Forelimb muscle (tissue), 1 donor: ENCODE data around the gene GTF2H2C_2.
"Not testable (repeated sequence)": the region's sequence is repeated elsewhere in the genome, so short reads cannot be mapped to it uniquely, and the experiment has no call there.

Experiments used
- DNase-seq: peaks from one replicate; pipeline ENCODE4 v3.0.0-alpha.2; 2013; ENCODE audit warnings: low read depth

Gene GTF2H2C_2

GRCh38 chr5:70415117-70415516, at the start of gene GTF2H2C_2:
Gene GTF2H2C_2, plus strand, starts transcription at chr5:70415368.
- DNase-seq, result not testable (repeated sequence)

GRCh38 chr5:70400984-70401686, 14.0 kb upstream of the GTF2H2C_2 start:
- not testable (repeated sequence) for DNase-seq

GRCh38 chr5:70421322-70421721, 6.2 kb downstream of the GTF2H2C_2 start:
- not testable (repeated sequence) for DNase-seq

- not testable (repeated sequence) for DNase-seq
These were observed 8.0 kb downstream of the GTF2H2C_2 start for GRCh38 chr5:70423215-70423614.

- not testable (repeated sequence) for DNase-seq
These were observed 23.4 kb downstream of the GTF2H2C_2 start for GRCh38 chr5:70438518-70438917.

GRCh38 chr5:70449565-70449964, 34.4 kb downstream of the GTF2H2C_2 start:
- DNase-seq, result not testable (repeated sequence)

GRCh38 chr5:70451249-70451984, 36.2 kb downstream of the GTF2H2C_2 start:
- not testable (repeated sequence) for DNase-seq

GRCh38 chr5:70457093-70457492, 41.9 kb downstream of the GTF2H2C_2 start:
- not testable (repeated sequence) for DNase-seq

- DNase-seq, result not testable (repeated sequence)
These were observed 44.0 kb downstream of the GTF2H2C_2 start for GRCh38 chr5:70459188-70459587.

- not testable (repeated sequence) for DNase-seq
These were observed 46.8 kb downstream of the GTF2H2C_2 start for GRCh38 chr5:70461984-70462383.

GRCh38 chr5:70464019-70464637, 49.0 kb downstream of the GTF2H2C_2 start:
- DNase-seq, result not testable (repeated sequence)

GRCh38 chr5:70469926-70470509, 54.9 kb downstream of the GTF2H2C_2 start:
- DNase-seq, result not testable (repeated sequence)
